Measurements from ENCODE around the gene SPTB.

Gene SPTB

DNA sequence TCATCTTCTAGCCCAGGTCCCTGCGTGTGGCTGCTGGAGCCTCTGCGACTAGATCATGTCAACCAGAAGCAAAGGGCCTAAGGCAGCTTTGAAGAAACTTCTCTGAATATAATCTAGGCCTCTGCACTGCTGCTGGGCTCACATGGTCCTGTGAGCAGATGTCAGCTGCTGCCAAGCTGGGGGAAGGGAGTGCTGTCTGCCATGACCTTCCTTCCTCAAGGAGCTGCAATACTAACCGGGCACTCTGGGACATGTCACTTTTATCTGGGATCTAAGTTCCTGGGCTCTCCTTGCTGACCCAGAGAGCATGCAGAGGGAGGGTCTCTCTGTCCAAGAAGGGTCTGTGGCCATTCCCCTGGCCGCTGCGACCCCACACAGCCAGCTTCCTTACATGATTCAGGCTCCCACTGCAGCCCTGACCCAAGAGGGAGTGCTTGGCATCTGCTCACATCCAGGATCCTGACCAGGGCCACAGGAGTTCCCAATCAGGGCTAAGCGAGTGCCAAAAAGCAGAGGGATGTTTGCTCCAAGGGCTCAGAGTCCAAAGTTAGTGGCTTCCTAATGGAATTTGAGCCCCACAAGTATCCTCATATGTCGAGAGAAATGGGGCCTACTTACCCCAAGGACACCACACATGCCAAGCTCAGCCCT is 101.5 kb downstream of the SPTB start:
- TF ChIP-seq, protein P1, sequence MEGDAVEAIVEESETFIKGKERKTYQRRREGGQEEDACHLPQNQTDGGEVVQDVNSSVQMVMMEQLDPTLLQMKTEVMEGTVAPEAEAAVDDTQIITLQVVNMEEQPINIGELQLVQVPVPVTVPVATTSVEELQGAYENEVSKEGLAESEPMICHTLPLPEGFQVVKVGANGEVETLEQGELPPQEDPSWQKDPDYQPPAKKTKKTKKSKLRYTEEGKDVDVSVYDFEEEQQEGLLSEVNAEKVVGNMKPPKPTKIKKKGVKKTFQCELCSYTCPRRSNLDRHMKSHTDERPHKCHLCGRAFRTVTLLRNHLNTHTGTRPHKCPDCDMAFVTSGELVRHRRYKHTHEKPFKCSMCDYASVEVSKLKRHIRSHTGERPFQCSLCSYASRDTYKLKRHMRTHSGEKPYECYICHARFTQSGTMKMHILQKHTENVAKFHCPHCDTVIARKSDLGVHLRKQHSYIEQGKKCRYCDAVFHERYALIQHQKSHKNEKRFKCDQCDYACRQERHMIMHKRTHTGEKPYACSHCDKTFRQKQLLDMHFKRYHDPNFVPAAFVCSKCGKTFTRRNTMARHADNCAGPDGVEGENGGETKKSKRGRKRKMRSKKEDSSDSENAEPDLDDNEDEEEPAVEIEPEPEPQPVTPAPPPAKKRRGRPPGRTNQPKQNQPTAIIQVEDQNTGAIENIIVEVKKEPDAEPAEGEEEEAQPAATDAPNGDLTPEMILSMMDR (IDR thresholded peaks at IDR 0.05; ENCODE audit: borderline replicate concordance, control extremely low read depth, extremely low read depth, insufficient read depth, missing control alignments): no peak
- in situ Hi-C loops (cut with MboI; ENCODE audit: low sequenced_read_pairs, unreplicated experiment): no loop called here
- no peak for DNase-seq (ENCODE audit: low spot score)

DNA sequence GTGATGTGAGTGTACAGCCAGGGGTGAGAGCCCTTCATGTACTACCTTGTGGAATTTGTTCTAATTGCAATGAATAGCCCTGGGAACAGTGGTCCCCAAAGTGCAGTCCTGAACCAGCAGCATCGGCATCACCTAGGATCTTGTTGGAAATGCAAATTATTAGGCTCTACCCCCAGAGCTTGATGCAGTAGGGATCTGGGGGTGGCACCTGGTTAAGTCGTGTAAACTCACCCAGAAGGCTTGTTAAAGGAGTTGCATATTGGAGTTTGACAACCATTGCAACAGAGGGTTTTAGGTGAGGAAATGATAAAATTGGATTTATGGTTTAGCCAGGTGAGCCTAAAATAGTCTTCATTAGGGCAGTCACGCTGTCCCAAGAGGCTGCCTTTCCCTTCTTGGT is 102.2 kb downstream of the SPTB start:
- in situ Hi-C loops (cut with MboI; ENCODE audit: low sequenced_read_pairs, unreplicated experiment): no loop called here
- DNase-seq (ENCODE audit: low spot score): no peak

DNA sequence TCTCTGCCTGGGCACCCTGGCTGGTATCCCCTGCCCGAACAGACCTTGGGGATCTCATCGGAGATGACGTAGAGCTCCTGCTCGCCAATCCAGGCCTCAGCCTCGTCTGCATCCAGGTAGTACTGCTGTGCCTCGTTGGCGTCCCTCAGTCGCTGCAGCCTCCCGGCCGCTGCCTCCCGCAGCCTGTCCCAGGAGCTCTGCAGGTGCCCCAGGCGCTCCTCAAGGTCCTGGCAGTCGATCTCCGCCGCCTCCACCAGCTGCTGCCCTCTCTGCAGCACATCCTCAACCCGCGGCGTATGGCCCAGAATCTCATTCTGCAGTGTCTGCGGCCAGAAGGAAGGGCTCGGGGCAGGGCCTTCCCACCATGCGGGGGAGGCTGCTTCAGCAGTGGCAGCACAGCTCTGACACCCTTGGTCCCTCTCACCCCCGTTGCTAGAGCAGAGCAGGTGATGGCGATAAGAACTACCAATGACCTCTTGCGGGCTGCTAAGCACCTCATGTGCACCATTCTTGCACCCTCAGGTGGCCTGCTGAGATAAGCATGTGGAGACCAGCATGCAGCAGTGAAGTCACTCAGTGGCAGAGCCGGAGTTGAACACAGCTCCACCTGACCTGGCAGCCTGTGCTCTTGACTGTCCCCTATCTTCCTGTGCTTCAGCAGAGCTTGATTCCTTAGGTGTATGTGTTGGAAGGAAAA is 104.5 kb downstream of the SPTB start:
- TF ChIP-seq, protein P1 (IDR thresholded peaks at IDR 0.05; ENCODE audit: borderline replicate concordance, control extremely low read depth, extremely low read depth, insufficient read depth, missing control alignments): no peak
- in situ Hi-C loops (cut with MboI; ENCODE audit: low sequenced_read_pairs, unreplicated experiment): no loop called here
- no peak for DNase-seq (ENCODE audit: low spot score)

More for the DNA sequence above, 102.2 kb downstream of the SPTB start:
- TF ChIP-seq, protein P1 (IDR thresholded peaks at IDR 0.05; ENCODE audit: borderline replicate concordance, control extremely low read depth, extremely low read depth, insufficient read depth, missing control alignments): no peak

DNA sequence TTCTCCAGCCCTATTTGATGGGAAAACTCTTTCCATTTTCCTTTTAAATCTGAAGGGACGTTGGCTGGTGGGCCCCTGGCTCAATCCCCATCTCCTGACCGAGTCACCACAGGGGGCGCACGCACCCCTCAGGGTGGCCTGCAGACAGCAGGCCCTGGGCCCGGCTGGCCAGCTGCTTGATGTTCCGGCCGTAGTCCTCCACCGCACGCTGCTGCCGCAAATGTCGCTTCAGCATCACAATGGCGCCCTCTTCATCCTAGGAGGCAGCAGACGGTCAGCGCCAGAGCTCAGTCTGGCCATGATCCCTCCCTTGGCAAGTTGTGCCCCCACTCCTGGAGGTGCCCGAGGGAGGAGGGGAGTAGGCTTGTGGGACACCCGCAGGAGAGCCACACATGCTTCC is 105.4 kb downstream of the SPTB start:
- in situ Hi-C loops (cut with MboI; ENCODE audit: low sequenced_read_pairs, unreplicated experiment): no loop called here
- no peak for DNase-seq (ENCODE audit: low spot score)
- TF ChIP-seq, protein P1 (IDR thresholded peaks at IDR 0.05; ENCODE audit: borderline replicate concordance, control extremely low read depth, extremely low read depth, insufficient read depth, missing control alignments): no peak

DNA sequence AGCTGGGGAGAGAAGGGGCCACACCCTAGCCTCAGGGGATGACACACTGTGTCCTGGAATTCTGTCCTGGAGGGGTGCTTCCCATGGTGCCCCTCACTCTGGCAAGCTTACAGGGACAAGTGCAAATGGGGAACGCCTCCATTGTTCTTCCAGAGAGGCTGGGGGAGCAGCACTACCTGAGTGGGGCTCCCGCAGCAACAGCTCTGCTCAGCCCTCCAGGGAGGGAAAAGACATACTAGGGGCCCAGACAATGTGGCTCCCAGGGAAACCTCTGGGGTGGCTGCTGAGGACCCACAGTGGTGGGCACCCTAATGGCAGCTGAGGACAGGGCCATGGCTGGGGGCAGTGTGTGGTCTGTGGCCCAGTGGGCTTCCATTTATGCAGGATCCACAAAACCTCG is 106.1 kb downstream of the SPTB start:
- TF ChIP-seq, protein P1 (IDR thresholded peaks at IDR 0.05; ENCODE audit: borderline replicate concordance, control extremely low read depth, extremely low read depth, insufficient read depth, missing control alignments): no peak
- in situ Hi-C loops (cut with MboI; ENCODE audit: low sequenced_read_pairs, unreplicated experiment): no loop called here
- no peak for DNase-seq (ENCODE audit: low spot score)

DNA sequence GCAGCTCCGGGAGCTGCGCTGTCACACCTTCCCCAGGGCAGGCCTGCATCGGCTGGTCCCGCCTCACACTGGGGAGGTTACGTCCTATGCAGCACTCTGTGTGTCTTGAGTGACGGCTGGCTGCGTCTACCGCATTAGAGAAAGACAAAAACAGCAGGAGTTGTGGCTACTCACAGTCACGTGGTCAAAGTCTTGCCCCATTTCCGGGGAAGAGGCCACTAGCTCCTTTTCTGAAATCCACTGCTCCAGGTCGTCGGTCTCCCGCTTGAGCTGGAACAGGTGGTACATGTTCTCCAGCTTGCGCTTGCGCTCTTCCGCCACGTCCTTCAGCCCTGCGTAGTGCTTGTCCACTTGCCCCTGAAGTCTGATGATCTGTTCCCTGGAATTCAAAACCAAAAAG is 106.7 kb downstream of the SPTB start:
- in situ Hi-C loops (cut with MboI; ENCODE audit: low sequenced_read_pairs, unreplicated experiment): no loop called here

More for the DNA sequence above, 106.7 kb downstream of the SPTB start:
- no peak for DNase-seq (ENCODE audit: low spot score)
- TF ChIP-seq, protein P1 (IDR thresholded peaks at IDR 0.05; ENCODE audit: borderline replicate concordance, control extremely low read depth, extremely low read depth, insufficient read depth, missing control alignments): no peak
